Pulmonary artery endothelial cell (primary cell): ENCODE measurements around the gene BFSP2. TPM values are rescaled to one million over a fixed set of nuclear protein-coding genes. Genes with fewer than 3 reads are reported as not detected.
"Not testable (repeated sequence)": the region's sequence is repeated elsewhere in the genome, so short reads cannot be mapped to it uniquely, and the experiment has no call there.

ENCODE experiments used
- DNase-seq: peaks from one replicate; pipeline ENCODE4 v3.0.0-alpha.2; 2011; ENCODE audit warnings: low read depth, low spot score
- total RNA-seq: library from RNA; depleted of rRNA; stranded (reverse); fragments of >200 nt; gene quantifications from 2 replicates; pipeline ENCODE4 v1.2.3, GENCODE V29; 2014

The BFSP2 gene
- total RNA-seq, 1 donor from 2014 or later = not detected

GRCh38 chr3:133514418-133514817 is 114.6 kb downstream of the BFSP2 start:
- no peak for DNase-seq

- DNase-seq = no peak
Measured at GRCh38 chr3:133515127-133515526, 115.3 kb downstream of the BFSP2 start.

- DNase-seq = no peak
Measured at GRCh38 chr3:133520286-133520685, 120.4 kb downstream of the BFSP2 start.

- DNase-seq = not testable (repeated sequence)
Measured at GRCh38 chr3:133520938-133521337, 121.1 kb downstream of the BFSP2 start.

GRCh38 chr3:133521946-133522345 is 122.1 kb downstream of the BFSP2 start:
- DNase-seq = no peak

- DNase-seq = not testable (repeated sequence)
Measured at GRCh38 chr3:133523758-133524157, 123.9 kb downstream of the BFSP2 start.

Other genes with a start within 250 kb of the BFSP2 start
- gene CDV3, start 173.6 kb downstream of the BFSP2 start, total RNA-seq = 271 and 343 TPM in 2 replicates